H9 (cell line): ENCODE measurements around the gene FBXL20. TPM values are rescaled to one million over a fixed set of nuclear protein-coding genes. Genes with fewer than 3 reads are reported as not detected.

Experiments used
- DNase-seq: peaks from one replicate; pipeline ENCODE4 v3.0.0-alpha.2; 2017
- H2AFZ ChIP-seq: one replicate; pipeline ENCODE4 v1.6.1; 2013; ENCODE audit warnings: mild to moderate bottlenecking, low read length, control low read depth, moderate library complexity
- H2AK5ac ChIP-seq: 2 replicates; pipeline ENCODE4 v1.6.1; 2013; ENCODE audit warnings: low read length, control low read depth, mixed read lengths; ENCODE audit not compliant: insufficient read length
- H2BK120ac ChIP-seq: one replicate; pipeline ENCODE4 v1.6.1; 2013; ENCODE audit warnings: low read depth, mild to moderate bottlenecking, low read length, control low read depth, inconsistent platforms; ENCODE audit not compliant: poor library complexity, severe bottlenecking
- H2BK12ac ChIP-seq: 2 replicates; pipeline ENCODE4 v1.6.1; 2013; ENCODE audit warnings: low read length, control low read depth, mixed read lengths, low read depth; ENCODE audit not compliant: insufficient read length
- H2BK15ac ChIP-seq: 2 replicates; pipeline ENCODE4 v1.6.1; 2013; ENCODE audit warnings: low read depth, low read length, control low read depth
- H2BK20ac ChIP-seq: one replicate; pipeline ENCODE4 v1.6.1; 2013; ENCODE audit warnings: low read depth, mild to moderate bottlenecking, low read length, control low read depth, inconsistent platforms; ENCODE audit not compliant: poor library complexity, severe bottlenecking
- H2BK5ac ChIP-seq: 2 replicates; pipeline ENCODE4 v1.6.1; 2013; ENCODE audit warnings: low read length, control low read depth, mixed read lengths; ENCODE audit not compliant: insufficient read length
- H3K14ac ChIP-seq: 2 replicates; pipeline ENCODE4 v1.6.1; 2013; ENCODE audit warnings: low read length, control low read depth; ENCODE audit not compliant: insufficient read depth
- H3K18ac ChIP-seq: 2 replicates; pipeline ENCODE4 v1.6.1; 2013; ENCODE audit warnings: low read depth, mild to moderate bottlenecking, mixed read lengths, low read length, control low read depth; ENCODE audit not compliant: insufficient read length
- H3K23ac ChIP-seq: 2 replicates; pipeline ENCODE4 v1.6.1; 2013; ENCODE audit warnings: low read length, control low read depth, mixed read lengths, low read depth; ENCODE audit not compliant: insufficient read length
- H3K23me2 ChIP-seq: 2 replicates; pipeline ENCODE4 v1.6.1; 2013; ENCODE audit warnings: low read depth, mild to moderate bottlenecking, mixed read lengths, low read length, control low read depth; ENCODE audit not compliant: insufficient read length, poor library complexity, severe bottlenecking
- H3K27ac ChIP-seq: 2 replicates; pipeline ENCODE4 v1.5.1; 2013; ENCODE audit warnings: low read length, control low read depth, mixed read lengths, low read depth; ENCODE audit not compliant: insufficient read length
- H3K27me3 ChIP-seq: 2 replicates; pipeline ENCODE4 v1.6.1; 2013; ENCODE audit warnings: low read length, control low read depth, inconsistent platforms; ENCODE audit not compliant: insufficient read depth
- H3K4ac ChIP-seq: 2 replicates; pipeline ENCODE4 v1.6.1; 2013; ENCODE audit warnings: low read depth, mild to moderate bottlenecking, control low read depth, inconsistent platforms, low read length, moderate library complexity
- H3K4me1 ChIP-seq: 2 replicates; pipeline ENCODE4 v1.6.1; 2013; ENCODE audit warnings: low read length, control low read depth, inconsistent platforms; ENCODE audit not compliant: insufficient read depth
- H3K4me2 ChIP-seq: 2 replicates; pipeline ENCODE4 v1.6.1; 2013; ENCODE audit warnings: low read length, control low read depth, mixed read lengths; ENCODE audit not compliant: insufficient read length, insufficient read depth
- H3K56ac ChIP-seq: 2 replicates; pipeline ENCODE4 v1.6.1; 2013; ENCODE audit warnings: low read depth, mild to moderate bottlenecking, mixed read lengths, low read length, control low read depth; ENCODE audit not compliant: insufficient read length
- H3K79me1 ChIP-seq: 2 replicates; pipeline ENCODE4 v1.6.1; 2013; ENCODE audit warnings: low read depth, mild to moderate bottlenecking, moderate library complexity, low read length, control low read depth, inconsistent platforms; ENCODE audit not compliant: insufficient read depth, poor library complexity, severe bottlenecking
- H3K79me2 ChIP-seq: 2 replicates; pipeline ENCODE4 v1.6.1; 2013; ENCODE audit warnings: low read length, control low read depth, inconsistent platforms; ENCODE audit not compliant: insufficient read depth
- H3K9ac ChIP-seq: 2 replicates; pipeline ENCODE4 v1.6.1; 2013; ENCODE audit warnings: low read length, control low read depth, mixed read lengths; ENCODE audit not compliant: insufficient read length; ENCODE audit errors: extremely low read depth
- H3K9me3 ChIP-seq: one replicate; pipeline ENCODE4 v1.6.1; 2013; ENCODE audit warnings: low read depth, low read length, inconsistent platforms; ENCODE audit not compliant: control insufficient read depth
- H3T11ph ChIP-seq: one replicate; pipeline ENCODE4 v1.6.1; 2013; ENCODE audit warnings: mild to moderate bottlenecking, low read length, control low read depth, inconsistent platforms
- H4K20me1 ChIP-seq: one replicate; pipeline ENCODE4 v1.6.1; 2013; ENCODE audit not compliant: control insufficient read depth, insufficient read length, insufficient read depth
- H4K5ac ChIP-seq: 2 replicates; pipeline ENCODE4 v1.6.1; 2013; ENCODE audit warnings: low read depth, mild to moderate bottlenecking, mixed read lengths, low read length, control low read depth; ENCODE audit not compliant: insufficient read length
- H4K8ac ChIP-seq: replicated peaks from 2 replicates; pipeline ENCODE4 v1.6.1; 2013; ENCODE audit warnings: low read length, control low read depth, mixed read lengths, low read depth; ENCODE audit not compliant: insufficient read length
- H4K91ac ChIP-seq: 2 replicates; pipeline ENCODE4 v1.6.1; 2013; ENCODE audit warnings: low read depth, mild to moderate bottlenecking, moderate library complexity, mixed read lengths, low read length, control low read depth; ENCODE audit not compliant: insufficient read length
- H3K27ac Mint-ChIP-seq, 3 experiments: 2 replicates in 2 of 3; 3 replicates in 1 of 3; pipeline ENCODE4 v1.8.0; 2020 to 2021; ENCODE audit warnings: mixed read lengths in 3 of 3, mild to moderate bottlenecking in 1 of 3, moderate library complexity in 1 of 3
- H3K27me3 Mint-ChIP-seq: 2 replicates; pipeline ENCODE4 v1.8.0; 2021; ENCODE audit warnings: low read depth, mild to moderate bottlenecking, moderate library complexity, mixed read lengths
- H3K36me3 Mint-ChIP-seq, 3 experiments: 2 replicates in 2 of 3; 3 replicates in 1 of 3; pipeline ENCODE4 v1.8.0; 2020 to 2021; ENCODE audit warnings: low read depth in 3 of 3, mixed read lengths in 3 of 3; ENCODE audit not compliant: insufficient read depth in 1 of 3
- H3K4me1 Mint-ChIP-seq, 2 experiments: 2 replicates each; pipeline ENCODE4 v1.8.0; 2020; ENCODE audit warnings: mixed read lengths in 2 of 2
- H3K4me3 Mint-ChIP-seq, 2 experiments: 2 replicates in 1 of 2; 3 replicates in 1 of 2; pipeline ENCODE4 v1.8.0; 2020 to 2021; ENCODE audit warnings: mild to moderate bottlenecking in 2 of 2, mixed read lengths in 2 of 2, moderate library complexity in 1 of 2
- H3K9me3 Mint-ChIP-seq, 2 experiments: 2 replicates in 1 of 2; 3 replicates in 1 of 2; pipeline ENCODE4 v1.8.0; 2020; ENCODE audit warnings: mild to moderate bottlenecking in 2 of 2, mixed read lengths in 2 of 2, moderate library complexity in 1 of 2
- WGBS: extraction: QIAGEN DNeasy Blood & Tissue Kit; methylation state at CpG from one replicate; pipeline ENCODE4 v1.1.7; 2013; ENCODE audit warnings: missing lambda C conversion rate, low lambda C conversion rate, mixed read lengths; ENCODE audit not compliant: insufficient read length; ENCODE audit errors: extremely low coverage; 5-methylcytosine and 5-hydroxymethylcytosine counted together
- total RNA-seq: library from RNA; stranded (reverse); gene quantifications from 2 replicates; pipeline ENCODE4 v1.2.1, GENCODE V29; 2021
- TF ChIP-seq, protein P1 (sequence below): fragments of 200-600 bp; sonication (generic); conservative IDR thresholded peaks from 3 replicates; pipeline ENCODE4 v1.8.0; 2021; ENCODE audit warnings: antibody characterized with exemption, mild to moderate bottlenecking

FBXL20 gene
- total RNA-seq, 1 experiment from 2014 or later, result 18.4 TPM

DNA sequence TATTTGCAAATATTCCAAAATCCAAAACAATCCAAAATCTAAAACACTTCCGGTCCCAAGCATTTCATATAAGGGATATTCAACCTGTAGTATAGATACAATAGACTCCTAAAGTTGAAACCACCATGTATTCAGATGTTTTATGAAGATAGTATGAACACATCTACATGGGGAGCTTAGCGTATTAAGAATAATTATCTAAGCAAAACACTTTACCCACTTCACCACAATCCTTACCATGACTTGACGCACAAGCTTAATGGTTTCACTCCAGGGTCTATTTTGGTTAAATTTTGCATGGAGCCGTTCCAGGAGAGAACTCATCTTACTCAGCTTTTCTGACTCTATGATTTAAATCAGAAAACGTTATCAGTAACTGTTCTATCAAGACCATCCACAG is 46.1 kb upstream of the FBXL20 start:
- no peak overlapping the region for H3K14ac ChIP-seq
- no peak overlapping the region for H3K18ac ChIP-seq
- H4K91ac ChIP-seq, result no peak overlapping the region
- no peak overlapping the region for H3K23ac ChIP-seq
- H3K4me1 ChIP-seq, result no peaks in the 10 kb centered on the region
- no peaks in the 10 kb centered on the region for H3K9me3 Mint-ChIP-seq
- H3K36me3 Mint-ChIP-seq, result peaks cover 17 to 49% (median 33%) of the 10 kb centered on the region in 3 experiments; a peak in 6 of 7 replicates
- H3K27ac Mint-ChIP-seq, result no peak overlapping the region
- no peak overlapping the region for H3K4me2 ChIP-seq
- H3K79me2 ChIP-seq, result peaks cover 11% of the 10 kb centered on the region; the same call in 1 of the 2 replicates
- no peak overlapping the region for H3K9ac ChIP-seq
- no peak overlapping the region for H3K27ac ChIP-seq
- H3K79me1 ChIP-seq, result peaks cover 6% of the 10 kb centered on the region
- H3K27me3 ChIP-seq, result no peaks in the 10 kb centered on the region
- no peak overlapping the region for H4K8ac ChIP-seq
- no peak overlapping the region for H2BK120ac ChIP-seq
- no peak overlapping the region for H3K56ac ChIP-seq
- no peak overlapping the region for H4K5ac ChIP-seq
- H2AFZ ChIP-seq, result no peak overlapping the region
- no peaks in the 10 kb centered on the region for H4K20me1 ChIP-seq
- peaks cover 9% of the 10 kb centered on the region for H3K23me2 ChIP-seq
- no peak overlapping the region for H2BK20ac ChIP-seq
- H2AK5ac ChIP-seq, result no peak overlapping the region
- no peaks in the 10 kb centered on the region for H3K27me3 Mint-ChIP-seq
- no peak overlapping the region for H3K4ac ChIP-seq
- no peaks in the 10 kb centered on the region for H3K9me3 ChIP-seq
- TF ChIP-seq, protein P1, sequence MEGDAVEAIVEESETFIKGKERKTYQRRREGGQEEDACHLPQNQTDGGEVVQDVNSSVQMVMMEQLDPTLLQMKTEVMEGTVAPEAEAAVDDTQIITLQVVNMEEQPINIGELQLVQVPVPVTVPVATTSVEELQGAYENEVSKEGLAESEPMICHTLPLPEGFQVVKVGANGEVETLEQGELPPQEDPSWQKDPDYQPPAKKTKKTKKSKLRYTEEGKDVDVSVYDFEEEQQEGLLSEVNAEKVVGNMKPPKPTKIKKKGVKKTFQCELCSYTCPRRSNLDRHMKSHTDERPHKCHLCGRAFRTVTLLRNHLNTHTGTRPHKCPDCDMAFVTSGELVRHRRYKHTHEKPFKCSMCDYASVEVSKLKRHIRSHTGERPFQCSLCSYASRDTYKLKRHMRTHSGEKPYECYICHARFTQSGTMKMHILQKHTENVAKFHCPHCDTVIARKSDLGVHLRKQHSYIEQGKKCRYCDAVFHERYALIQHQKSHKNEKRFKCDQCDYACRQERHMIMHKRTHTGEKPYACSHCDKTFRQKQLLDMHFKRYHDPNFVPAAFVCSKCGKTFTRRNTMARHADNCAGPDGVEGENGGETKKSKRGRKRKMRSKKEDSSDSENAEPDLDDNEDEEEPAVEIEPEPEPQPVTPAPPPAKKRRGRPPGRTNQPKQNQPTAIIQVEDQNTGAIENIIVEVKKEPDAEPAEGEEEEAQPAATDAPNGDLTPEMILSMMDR, result no peak
- H2BK15ac ChIP-seq, result no peak overlapping the region
- no CpG with 5 or more reads among the region's 5 CpGs for WGBS
- H3K4me3 Mint-ChIP-seq, result no peak overlapping the region
- H2BK5ac ChIP-seq, result no peak overlapping the region
- DNase-seq, result no peak
- no peak overlapping the region for H3T11ph ChIP-seq
- H2BK12ac ChIP-seq, result no peak overlapping the region
- peaks cover 3 to 4% of the 10 kb centered on the region in 2 experiments for H3K4me1 Mint-ChIP-seq
